Keratinocyte (primary cell): ENCODE measurements around the gene OPRL1. TPM values are rescaled to one million over a fixed set of nuclear protein-coding genes. Genes with fewer than 3 reads are reported as not detected.

ENCODE experiments used
- DNase-seq: peaks from one replicate; pipeline ENCODE4 v3.0.0-alpha.2; 2011; ENCODE audit warnings: low read depth, missing footprints, low spot score
- FAIRE-seq: peaks from 2 replicates; lab custom pipeline; 2011; peaks lifted over from hg19 to GRCh38; lab: Jason Lieb, UNC
- H2AFZ ChIP-seq: 2 replicates; pipeline ENCODE4 v1.6.0; 2012; ENCODE audit warnings: low read length, control low read depth, inconsistent platforms; ENCODE audit not compliant: control insufficient read depth
- H3K27ac ChIP-seq: 2 replicates; pipeline ENCODE4 v1.5.1; 2011; ENCODE audit warnings: low read length; ENCODE audit not compliant: control insufficient read depth, insufficient read depth
- H3K27me3 ChIP-seq: 3 replicates; pipeline ENCODE4 v1.6.0; 2011; ENCODE audit warnings: low read length; ENCODE audit not compliant: control insufficient read depth, insufficient read depth; ENCODE audit errors: extremely low read depth
- H3K36me3 ChIP-seq, 2 experiments: 2 replicates in 1 of 2; 3 replicates in 1 of 2; pipeline ENCODE4 v1.5.1; 2011; ENCODE audit warnings: low read length in 2 of 2, mild to moderate bottlenecking in 1 of 2; ENCODE audit not compliant: control insufficient read depth in 2 of 2, insufficient read depth in 2 of 2; ENCODE audit errors: extremely low read depth in 1 of 2
- H3K4me1 ChIP-seq: 3 replicates; pipeline ENCODE4 v1.5.1; 2011; ENCODE audit warnings: low read length; ENCODE audit not compliant: control insufficient read depth, insufficient read depth; ENCODE audit errors: extremely low read depth
- H3K4me2 ChIP-seq: 3 replicates; pipeline ENCODE4 v1.6.0; 2011; ENCODE audit warnings: low read depth, low read length; ENCODE audit not compliant: control insufficient read depth, insufficient read depth; ENCODE audit errors: extremely low read depth
- H3K4me3 ChIP-seq, 3 experiments: fragments of 200-600 bp in 1 of 3; sonication (generic) in 1 of 3; 2 replicates in 2 of 3; 3 replicates in 1 of 3; pipeline ENCODE4 v1.5.1; 2011 to 2016; ENCODE audit warnings: low read length in 3 of 3, mild to moderate bottlenecking in 3 of 3, control low read depth in 2 of 3, inconsistent platforms in 1 of 3, low read depth in 1 of 3, mixed read lengths in 1 of 3, mixed run types in 1 of 3, moderate library complexity in 1 of 3; ENCODE audit not compliant: control insufficient read depth in 2 of 3, insufficient read depth in 2 of 3; ENCODE audit errors: extremely low read depth in 1 of 3
- H3K79me2 ChIP-seq: 2 replicates; pipeline ENCODE4 v1.6.0; 2012; ENCODE audit warnings: low read length; ENCODE audit not compliant: control insufficient read depth, insufficient read depth
- H3K9ac ChIP-seq: 3 replicates; pipeline ENCODE4 v1.6.0; 2011; ENCODE audit warnings: low read length; ENCODE audit not compliant: control insufficient read depth, insufficient read depth; ENCODE audit errors: extremely low read depth
- H3K9me1 ChIP-seq: 3 replicates; pipeline ENCODE4 v1.6.0; 2011; ENCODE audit warnings: low read length; ENCODE audit not compliant: control insufficient read depth, insufficient read depth; ENCODE audit errors: extremely low read depth
- H3K9me3 ChIP-seq: 2 replicates; pipeline ENCODE4 v1.5.1; 2012; ENCODE audit warnings: low read depth, low read length; ENCODE audit not compliant: control insufficient read depth
- H4K20me1 ChIP-seq: 3 replicates; pipeline ENCODE4 v1.6.0; 2011; ENCODE audit warnings: low read length; ENCODE audit not compliant: control insufficient read depth, insufficient read depth; ENCODE audit errors: extremely low read depth
- CTCF ChIP-seq, 3 experiments: IDR thresholded peaks in 1 of 3; conservative IDR thresholded peaks in 1 of 3; optimal IDR thresholded peaks in 1 of 3; 2 replicates in 2 of 3; 3 replicates in 1 of 3; pipeline versions ENCODE3 to v1.5.1; 2011; ENCODE audit warnings: low read length in 3 of 3, mild to moderate bottlenecking in 3 of 3, moderate library complexity in 2 of 3, control low read depth in 1 of 3, inconsistent platforms in 1 of 3; ENCODE audit not compliant: insufficient read depth in 2 of 3; ENCODE audit errors: extremely low read depth in 1 of 3
- EZH2 ChIP-seq: IDR thresholded peaks from one replicate; pipeline ENCODE4 v1.6.1; 2012; ENCODE audit warnings: inconsistent platforms, mild to moderate bottlenecking, low read length, moderate library complexity
- dilution Hi-C: fragments of 300-500 bp; cut with MboI; formaldehyde crosslinking; loops from one replicate; pipeline ENCODE4 v1.7.0; 2020; ENCODE audit warnings: low sequenced_read_pairs; ENCODE audit not compliant: extremely low pct_ligation_motif_present
- polyA plus RNA-seq, 5 experiments: library from polyadenylated mRNA; depleted of rRNA in 3 of 5; stranded (reverse) in 3 of 5; stranded (forward) in 1 of 5; unstranded in 1 of 5; fragments of >200 nt; gene quantifications; 1 replicate in 1 of 5; 2 replicates in 3 of 5; 3 replicates in 1 of 5; pipeline versions ENCODE4 v1.2.1 to v1.2.3, GENCODE V29; 2011 to 2012; ENCODE audit warnings: missing spikeins in 2 of 5, low read depth in 1 of 5, low replicate concordance in 1 of 5

Gene OPRL1
- polyA plus RNA-seq, 1 donor (not counting 4 experiments of a cell fraction or from before 2014, with no cell fraction given) = 0.25 TPM

GRCh38 chr20:64111841-64112641, 32.2 kb downstream of the OPRL1 start:
- Histone ChIP-seq H3K27me3 (peaks cover 3% of the 10 kb centered on the region), H3K27ac (no peak overlapping the region), H3K9me1 (no peaks in the 10 kb centered on the region), H4K20me1 (no peaks in the 10 kb centered on the region), H3K9me3 (no peaks in the 10 kb centered on the region), H3K9ac (no peak overlapping the region), H3K36me3 (no peaks in the 10 kb centered on the region), H3K4me1 (no peaks in the 10 kb centered on the region), H3K79me2 (no peaks in the 10 kb centered on the region), H2AFZ (no peak overlapping the region), H3K4me3 (no peak overlapping the region), H3K4me2 (no peak overlapping the region)
- DNase-seq (no peak), FAIRE-seq (no peak)
- TF ChIP-seq EZH2 (no peak), CTCF (optimal IDR thresholded peaks at IDR 0.05 in 1 of 3, IDR thresholded peaks at IDR 0.05 in 1 of 3, conservative IDR thresholded peaks at IDR 0.05 in 1 of 3; ENCODE audit: extremely low read depth in 1 of 3, insufficient read depth in 2 of 3, low read length in 3 of 3) (no peak)
- dilution Hi-C loops = no loop called here

- H3K36me3 ChIP-seq = no peaks in the 10 kb centered on the region
- no peak for TF ChIP-seq EZH2
- TF ChIP-seq CTCF (optimal IDR thresholded peaks at IDR 0.05 in 1 of 3, IDR thresholded peaks at IDR 0.05 in 1 of 3, conservative IDR thresholded peaks at IDR 0.05 in 1 of 3; ENCODE audit: extremely low read depth in 1 of 3, insufficient read depth in 2 of 3, low read length in 3 of 3) = no peak
- no peak overlapping the region for H3K27ac ChIP-seq
- dilution Hi-C loops = no loop called here
- no peaks in the 10 kb centered on the region for H3K9me1 ChIP-seq
- DNase-seq (no peak), FAIRE-seq (no peak)
- H3K9me3 ChIP-seq = no peaks in the 10 kb centered on the region
- H3K9ac ChIP-seq = no peak overlapping the region
- H3K27me3 ChIP-seq = peaks cover 3% of the 10 kb centered on the region
- no peaks in the 10 kb centered on the region for H4K20me1 ChIP-seq
- H3K4me3 ChIP-seq = no peak overlapping the region
- H3K4me1 ChIP-seq = no peaks in the 10 kb centered on the region
- no peak overlapping the region for H3K4me2 ChIP-seq
- no peaks in the 10 kb centered on the region for H3K79me2 ChIP-seq
- no peak overlapping the region for H2AFZ ChIP-seq
Measured at GRCh38 chr20:64112691-64113443, 33.0 kb downstream of the OPRL1 start.
